ENCODE measurements around the gene MSN.
"Not testable (repeated sequence)": the region's sequence is repeated elsewhere in the genome, so short reads cannot be mapped to it uniquely, and the experiment has no call there.

Gene MSN

GRCh38 chrX:65667503-65668376, at the start of gene MSN:
TSS of gene MSN (plus strand) at chrX:65667654. CDS start at chrX:65667842, 188 bp downstream.
- DNase-seq (ENCODE audit: low read depth in 3 of 3), result peak; percentile 55 to 63 (median 59)

DNA sequence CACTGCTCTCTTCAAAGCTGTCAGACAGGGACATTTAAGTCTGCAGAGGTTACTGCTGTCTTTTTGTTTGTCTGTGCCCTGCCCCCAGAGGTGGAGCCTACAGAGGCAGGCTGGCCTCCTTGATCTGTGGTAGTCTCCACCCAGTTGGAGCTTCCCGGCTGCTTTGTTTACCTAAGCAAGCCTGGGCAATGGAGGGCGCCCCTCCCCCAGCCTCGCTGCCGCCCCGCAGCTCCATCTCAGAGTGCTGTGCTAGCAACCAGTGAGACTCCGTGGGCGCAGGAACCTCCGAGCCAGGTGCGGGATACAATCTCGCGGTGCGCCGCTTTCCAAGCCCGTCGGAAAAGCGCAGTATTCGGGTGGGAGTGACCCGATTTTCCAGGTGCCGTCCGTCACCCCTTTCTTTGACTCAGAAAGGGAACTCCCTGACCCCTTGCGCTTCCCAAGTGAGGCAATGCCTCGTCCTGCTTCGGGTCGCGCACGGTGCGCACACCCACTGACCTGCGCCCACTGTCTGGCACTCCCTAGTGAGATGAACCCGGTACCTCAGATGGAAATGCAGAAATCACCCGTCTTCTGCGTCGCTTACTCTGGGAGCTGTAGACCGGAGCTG, 47.3 kb upstream of the MSN start:
- DNase-seq (ENCODE audit: low read depth in 3 of 3), result not testable (repeated sequence)

GRCh38 chrX:65630771-65631170, 36.7 kb upstream of the MSN start:
- no peak for DNase-seq (ENCODE audit: low read depth in 3 of 3)

DNA sequence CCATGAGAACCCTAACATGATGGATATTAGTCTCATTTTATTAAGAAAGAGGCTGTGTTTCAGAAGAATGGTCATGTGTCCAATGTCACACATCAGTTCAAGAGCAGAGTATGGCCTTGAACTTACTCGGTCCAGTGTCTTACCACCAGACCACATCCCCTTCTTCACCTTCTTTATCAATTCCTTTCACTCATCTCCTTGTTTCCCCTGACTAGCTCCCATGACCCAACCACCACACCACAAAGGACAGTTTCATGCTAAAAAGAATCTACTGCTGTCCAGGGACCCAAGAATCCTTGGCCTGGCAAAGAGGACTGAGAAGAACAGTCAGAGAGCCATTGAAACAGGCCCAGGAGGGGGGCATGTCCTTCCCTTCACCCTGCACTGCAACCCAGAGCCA, 33.6 kb upstream of the MSN start:
- no peak for DNase-seq (ENCODE audit: low read depth in 3 of 3)

DNA sequence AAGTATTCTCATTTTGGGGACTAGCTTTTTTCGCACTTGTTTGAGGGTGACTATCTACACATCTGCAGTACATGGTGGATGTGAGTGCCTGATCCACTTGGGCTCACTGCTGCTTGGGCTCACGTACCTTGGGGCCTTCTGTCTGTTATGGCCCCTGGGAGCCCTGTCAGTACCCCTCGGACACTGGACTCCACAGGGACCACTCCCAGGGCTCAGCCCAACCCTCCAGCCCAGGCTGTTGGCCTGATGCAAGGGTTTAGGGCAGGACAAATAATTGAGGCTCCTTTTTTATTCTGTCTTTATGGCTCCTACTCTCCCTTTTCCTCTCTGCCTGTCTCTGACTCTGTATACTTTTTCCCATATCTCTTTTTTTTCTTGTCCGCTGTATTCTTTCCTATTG, 32.7 kb upstream of the MSN start:
- DNase-seq (ENCODE audit: low read depth in 3 of 3), result no peak

DNA sequence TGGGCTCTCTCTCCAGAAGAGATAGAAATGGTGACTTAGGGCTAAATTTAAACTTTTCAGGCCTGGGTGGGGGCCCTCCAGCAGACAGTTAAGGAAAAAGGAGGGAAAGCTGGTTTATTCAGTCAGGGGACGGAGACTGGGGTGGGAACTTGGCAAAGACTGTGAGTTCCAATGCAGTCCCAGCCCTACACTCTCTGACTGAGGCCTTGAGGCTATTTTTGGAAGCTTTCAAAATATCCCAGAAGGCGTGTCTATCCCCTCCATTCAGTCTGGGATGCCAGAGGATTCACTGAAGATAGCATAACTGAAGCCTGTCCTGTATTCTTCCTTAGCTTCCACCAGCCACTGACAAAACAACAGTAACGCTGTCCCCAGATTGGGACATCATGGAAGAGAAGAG, 32.1 kb upstream of the MSN start:
- DNase-seq (ENCODE audit: low read depth in 3 of 3), result no peak

DNA sequence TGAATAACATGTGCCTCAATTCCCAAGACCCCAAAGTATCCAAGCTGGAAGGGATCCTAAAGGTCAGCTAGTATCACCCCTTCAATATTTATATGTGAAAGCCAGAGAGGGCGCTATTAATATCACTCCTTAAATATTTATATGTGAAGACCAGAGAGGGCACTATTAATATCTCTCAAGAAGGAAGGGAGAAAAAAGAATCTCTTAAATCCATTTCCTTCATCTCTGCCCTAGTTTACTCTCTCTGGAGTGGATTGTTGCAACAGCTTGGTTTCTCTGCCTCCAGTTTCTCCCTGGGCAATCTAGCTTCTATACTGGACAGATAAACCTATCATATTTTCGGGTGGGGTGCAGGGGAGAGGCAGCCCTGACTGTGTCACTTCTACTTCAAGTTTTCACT, 31.6 kb upstream of the MSN start:
- DNase-seq (ENCODE audit: low read depth in 3 of 3), result no peak

GRCh38 chrX:65636261-65636660, 31.2 kb upstream of the MSN start:
- not testable (repeated sequence) for DNase-seq (ENCODE audit: low read depth in 3 of 3)

GRCh38 chrX:65637335-65637734, 30.1 kb upstream of the MSN start:
- no peak for DNase-seq (ENCODE audit: low read depth in 3 of 3)

DNA sequence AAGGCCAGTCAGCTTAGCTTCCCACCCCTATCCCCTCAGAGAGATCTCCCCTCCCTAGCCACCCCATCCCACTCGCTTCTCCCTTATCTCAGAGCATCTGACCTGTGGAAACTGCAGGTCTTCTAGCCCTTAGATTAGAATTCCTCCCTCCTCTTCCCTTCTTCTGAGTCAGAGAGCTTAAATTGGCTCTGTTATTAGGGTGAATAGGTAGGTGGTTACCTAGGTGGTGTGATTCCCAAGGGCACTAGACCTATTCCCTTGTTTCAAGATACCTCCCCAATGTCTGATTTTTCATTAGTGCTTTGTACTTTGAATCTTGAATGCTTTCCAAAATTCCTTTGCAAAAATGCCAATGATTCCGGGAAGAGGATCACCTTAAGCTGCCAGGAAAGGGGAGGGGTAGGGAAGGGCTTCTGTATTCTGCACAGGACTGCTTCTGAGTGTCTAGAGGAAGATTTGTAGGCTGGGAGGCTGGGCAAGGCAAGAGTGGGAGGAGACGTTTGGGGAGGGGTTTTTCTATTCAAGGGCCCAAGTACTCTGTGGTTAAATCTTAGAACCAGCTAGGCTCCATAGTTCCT, 24.5 kb upstream of the MSN start:
- DNase-seq (ENCODE audit: low read depth in 3 of 3), result no peak

GRCh38 chrX:65643531-65644052, 23.9 kb upstream of the MSN start:
- DNase-seq (ENCODE audit: low read depth in 3 of 3), result no peak

DNA sequence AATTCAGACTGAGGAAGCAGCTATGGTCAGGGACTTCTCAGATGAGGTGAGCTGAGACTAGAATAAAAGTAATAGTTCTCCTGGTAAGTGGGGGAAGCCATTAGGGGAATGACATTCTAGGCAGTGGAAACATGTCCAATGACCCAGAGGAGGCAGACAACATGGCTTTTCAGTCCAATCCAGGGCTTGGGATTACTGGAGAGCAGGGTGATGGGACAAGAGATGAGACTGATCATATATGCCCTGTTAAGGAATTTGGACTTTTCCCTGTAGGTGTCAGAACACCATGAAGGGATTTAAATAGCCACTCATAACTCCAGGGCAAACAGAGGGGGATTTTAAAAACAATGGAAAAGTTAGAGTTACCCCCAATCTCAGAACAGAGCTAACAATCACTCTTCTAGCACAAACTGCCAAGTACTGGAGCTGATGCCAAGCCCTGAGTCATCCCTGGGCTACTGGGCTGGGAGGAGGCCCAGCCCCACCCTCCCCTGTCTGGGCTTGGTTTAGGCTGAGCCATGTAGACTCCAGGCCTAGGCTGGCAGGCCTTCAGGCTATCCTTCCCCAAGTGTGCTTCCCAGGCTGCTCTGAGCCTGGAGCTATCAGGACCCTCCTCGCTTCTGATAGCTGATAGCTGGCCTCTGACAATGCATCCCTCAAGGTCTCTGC, 22.7 kb upstream of the MSN start:
- DNase-seq (ENCODE audit: low read depth in 3 of 3), result no peak

- no peak for DNase-seq (ENCODE audit: low read depth in 3 of 3)
Measured at GRCh38 chrX:65647801-65648200, 19.7 kb upstream of the MSN start.

GRCh38 chrX:65652098-65652497, 15.4 kb upstream of the MSN start:
- no peak for DNase-seq (ENCODE audit: low read depth in 3 of 3)

DNA sequence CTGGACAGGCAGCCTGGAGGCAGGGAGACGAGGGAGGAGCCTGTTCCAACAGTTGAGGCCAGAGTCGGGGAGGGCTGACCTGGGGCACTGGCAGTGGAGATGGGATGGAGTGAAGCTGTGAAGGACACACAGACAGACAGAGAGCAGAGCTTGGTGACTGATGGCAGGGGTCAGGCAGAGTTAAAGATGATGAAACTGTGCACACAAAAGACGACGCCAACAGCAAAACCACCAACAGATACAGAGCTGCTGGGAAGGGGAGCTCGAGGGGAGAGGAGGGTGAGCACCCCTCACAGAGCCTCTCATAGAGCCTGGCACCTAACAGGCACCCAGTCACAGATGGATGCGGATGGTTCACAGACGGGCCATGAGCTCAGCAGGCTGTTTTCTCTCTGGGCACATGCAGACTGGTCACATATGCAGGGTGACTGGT, 10.4 kb upstream of the MSN start:
- not testable (repeated sequence) for DNase-seq (ENCODE audit: low read depth in 3 of 3)

DNA sequence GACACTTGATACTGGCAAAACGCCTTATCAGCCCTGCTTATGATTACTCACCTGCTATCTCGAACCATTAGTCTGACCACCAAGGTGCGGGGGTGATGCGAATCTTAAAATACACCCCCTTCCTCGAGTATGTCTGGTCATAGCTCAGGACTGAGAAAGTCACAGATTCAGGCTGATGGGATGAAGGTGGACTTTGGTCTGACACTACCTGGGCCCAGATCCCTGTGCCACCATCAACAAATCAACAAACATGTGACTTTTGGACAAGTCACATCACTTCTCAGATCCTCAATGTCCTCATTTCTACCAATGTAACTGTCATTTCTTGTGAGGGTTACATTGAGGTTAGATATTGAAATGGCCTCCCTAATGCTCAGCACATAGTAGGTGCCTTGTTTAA, 9.8 kb upstream of the MSN start:
- no peak for DNase-seq (ENCODE audit: low read depth in 3 of 3)

GRCh38 chrX:65658229-65658628, 9.2 kb upstream of the MSN start:
- DNase-seq (ENCODE audit: low read depth in 3 of 3), result no peak

DNA sequence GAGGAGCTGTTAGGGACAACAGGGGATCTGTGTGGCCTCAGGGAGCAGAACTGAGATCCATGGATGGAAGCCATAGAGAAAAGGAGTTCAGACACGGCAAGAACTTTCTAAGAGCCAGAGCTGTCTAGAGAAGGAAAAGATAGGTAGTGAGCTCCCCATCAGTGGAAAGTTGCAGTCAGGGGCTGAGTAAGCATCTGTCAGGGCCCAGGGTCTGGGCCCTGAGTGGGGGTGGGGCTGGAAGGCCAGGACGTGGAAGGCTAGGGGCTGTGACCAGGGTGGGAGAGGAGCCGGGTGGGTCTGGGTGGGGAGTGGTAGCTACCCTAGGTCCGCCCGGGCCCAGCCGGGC, 324 bp upstream of the MSN start:
- DNase-seq (ENCODE audit: low read depth in 3 of 3), result no peak

- peak; percentile 21 to 23 (median 22) for DNase-seq (ENCODE audit: low read depth in 3 of 3)
Measured at GRCh38 chrX:65668377-65669310, 1.2 kb downstream of the MSN start.

GRCh38 chrX:65671286-65671685, 3.8 kb downstream of the MSN start:
- DNase-seq (ENCODE audit: low read depth in 3 of 3), result no peak

GRCh38 chrX:65671966-65672365, 4.5 kb downstream of the MSN start:
- DNase-seq (ENCODE audit: low read depth in 3 of 3), result no peak

All from stimulated activated CD4-positive, alpha-beta T cell treated with anti-CD3 and anti-CD28 coated beads, TNF-alpha, amount 100 ng/mL, for 4 hours (primary cell).